C4-2B (cell line): ENCODE measurements around the gene CARD14.

ENCODE experiments used
- ZFX ChIP-seq: fragments of 450-650 bp; IDR thresholded peaks from 2 replicates; pipeline ENCODE4 v1.6.1; 2017
- TF ChIP-seq, protein P1 (sequence below): fragments of 450-650 bp; conservative IDR thresholded peaks from 2 replicates; pipeline ENCODE4 v1.5.1; 2017; ENCODE audit warnings: mild to moderate bottlenecking

DNA sequence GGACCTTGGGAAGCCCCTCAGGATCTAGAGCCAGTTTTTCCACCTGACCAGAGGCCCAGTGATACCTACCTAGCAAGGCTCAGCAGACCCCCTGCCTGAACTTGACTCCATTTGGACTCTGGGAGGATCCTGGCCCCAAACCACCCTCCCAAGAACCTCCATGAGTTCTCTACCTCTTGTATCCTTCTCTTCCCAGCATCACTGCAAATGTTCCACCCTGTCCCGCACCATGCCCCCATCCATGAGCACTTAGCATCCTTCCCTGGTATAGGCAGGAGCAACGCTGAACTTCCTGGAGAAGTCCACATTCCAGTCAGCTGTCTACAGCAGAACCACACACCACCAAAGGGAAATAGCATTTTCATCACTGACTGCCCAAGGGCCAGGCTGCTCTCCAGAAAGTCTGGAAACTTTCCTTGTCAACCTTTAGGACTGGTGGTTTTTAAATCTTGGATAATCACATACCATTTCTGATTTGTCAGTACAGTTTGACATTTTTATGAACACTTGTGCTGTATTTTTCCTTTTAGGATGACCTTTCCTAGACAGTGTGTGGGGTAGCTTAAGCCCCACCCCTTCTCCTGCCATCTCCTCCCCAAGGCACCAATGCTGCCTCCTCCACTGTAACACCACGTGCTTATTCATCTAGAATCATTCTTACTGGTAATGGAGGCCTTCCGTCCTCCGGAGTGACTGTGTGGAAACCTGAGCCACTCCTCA lies 36.8 kb upstream of the CARD14 start:
- TF ChIP-seq, protein P1, sequence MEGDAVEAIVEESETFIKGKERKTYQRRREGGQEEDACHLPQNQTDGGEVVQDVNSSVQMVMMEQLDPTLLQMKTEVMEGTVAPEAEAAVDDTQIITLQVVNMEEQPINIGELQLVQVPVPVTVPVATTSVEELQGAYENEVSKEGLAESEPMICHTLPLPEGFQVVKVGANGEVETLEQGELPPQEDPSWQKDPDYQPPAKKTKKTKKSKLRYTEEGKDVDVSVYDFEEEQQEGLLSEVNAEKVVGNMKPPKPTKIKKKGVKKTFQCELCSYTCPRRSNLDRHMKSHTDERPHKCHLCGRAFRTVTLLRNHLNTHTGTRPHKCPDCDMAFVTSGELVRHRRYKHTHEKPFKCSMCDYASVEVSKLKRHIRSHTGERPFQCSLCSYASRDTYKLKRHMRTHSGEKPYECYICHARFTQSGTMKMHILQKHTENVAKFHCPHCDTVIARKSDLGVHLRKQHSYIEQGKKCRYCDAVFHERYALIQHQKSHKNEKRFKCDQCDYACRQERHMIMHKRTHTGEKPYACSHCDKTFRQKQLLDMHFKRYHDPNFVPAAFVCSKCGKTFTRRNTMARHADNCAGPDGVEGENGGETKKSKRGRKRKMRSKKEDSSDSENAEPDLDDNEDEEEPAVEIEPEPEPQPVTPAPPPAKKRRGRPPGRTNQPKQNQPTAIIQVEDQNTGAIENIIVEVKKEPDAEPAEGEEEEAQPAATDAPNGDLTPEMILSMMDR, result no peak
- TF ChIP-seq ZFX, result no peak
